Fibroblast of upper back skin (primary cell): ENCODE results near the gene C13orf46.
"Not testable (repeated sequence)": the region's sequence is repeated elsewhere in the genome, so short reads cannot be mapped to it uniquely, and the experiment has no call there.

ENCODE experiments used
- DNase-seq: peaks from one replicate; pipeline ENCODE4 v3.0.0-alpha.2; 2013

C13orf46 gene

GRCh38 chr13:113973218-113974164 is at the start of gene C13orf46:
TSS of gene C13orf46 (minus strand) at chr13:113974076. CDS start at chr13:113973997, 79 bp downstream.
- no peak for DNase-seq

GRCh38 chr13:114022876-114023275 is 49.0 kb upstream of the C13orf46 start:
- DNase-seq: no peak

- no peak for DNase-seq
Measured at GRCh38 chr13:114022309-114022669, 48.4 kb upstream of the C13orf46 start.

DNA sequence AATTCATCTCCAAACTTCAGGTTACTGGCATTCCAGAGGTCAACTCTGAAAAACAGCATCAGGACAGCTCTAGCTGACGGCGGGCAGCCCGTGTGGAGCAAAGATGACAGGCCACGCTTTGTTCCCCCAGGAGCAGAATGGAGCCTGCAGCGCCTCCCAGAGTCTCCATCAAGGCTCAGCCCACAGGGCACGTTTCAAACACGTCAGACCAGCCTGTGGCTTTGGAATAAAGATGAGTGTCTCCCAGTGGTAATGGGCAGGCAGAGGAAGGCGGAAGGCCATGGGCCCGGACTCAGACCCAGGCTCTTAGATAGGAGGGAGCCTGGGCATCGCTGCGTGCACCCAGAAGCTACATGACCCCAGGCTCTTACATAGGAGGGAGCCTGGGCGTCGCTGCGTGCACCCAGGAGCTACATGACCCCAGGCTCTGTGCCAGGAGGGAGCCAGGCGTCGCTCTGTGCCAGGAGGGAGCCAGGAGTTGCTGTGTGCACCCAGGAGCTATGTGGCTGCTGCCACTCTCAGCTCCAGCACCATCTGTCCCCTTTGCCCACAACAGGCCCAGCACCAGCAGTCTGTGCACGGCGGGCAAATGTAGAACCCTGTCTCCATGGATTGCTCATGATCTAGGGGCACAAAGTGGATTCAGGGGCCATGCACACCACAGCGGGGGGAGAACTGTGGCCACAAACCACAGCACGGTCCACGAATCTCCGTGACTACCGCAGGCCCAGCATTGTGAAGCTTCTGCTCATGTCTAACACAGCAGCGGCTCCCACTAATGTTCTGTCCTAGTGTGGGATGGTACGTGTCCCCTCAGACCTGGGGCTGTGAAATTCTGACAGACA is 47.8 kb upstream of the C13orf46 start:
- DNase-seq: no peak

GRCh38 chr13:114020750-114021463 is 47.0 kb upstream of the C13orf46 start:
- DNase-seq: no peak

DNA sequence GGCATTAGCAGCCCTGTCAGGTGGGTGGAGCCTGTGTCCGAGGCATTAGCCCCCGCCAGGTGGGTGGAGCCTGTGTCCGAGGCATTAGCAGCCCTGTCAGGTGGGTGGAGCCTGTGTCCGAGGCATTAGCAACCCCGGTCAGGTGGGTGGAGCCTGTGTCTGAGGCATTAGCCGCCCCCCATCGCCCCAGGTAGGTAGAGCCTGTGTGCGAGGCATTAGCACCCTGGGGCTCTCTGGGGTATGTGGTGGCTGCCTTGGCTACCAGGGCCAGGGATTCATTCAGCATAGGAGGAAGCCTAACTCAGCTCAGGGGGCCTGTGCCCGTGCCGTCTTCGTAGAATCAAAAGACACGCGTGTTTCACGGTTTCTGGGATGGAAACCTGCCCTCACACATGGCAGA is 46.3 kb upstream of the C13orf46 start:
- not testable (repeated sequence) for DNase-seq

- DNase-seq: no peak
Measured at GRCh38 chr13:114019367-114019766, 45.5 kb upstream of the C13orf46 start.

DNA sequence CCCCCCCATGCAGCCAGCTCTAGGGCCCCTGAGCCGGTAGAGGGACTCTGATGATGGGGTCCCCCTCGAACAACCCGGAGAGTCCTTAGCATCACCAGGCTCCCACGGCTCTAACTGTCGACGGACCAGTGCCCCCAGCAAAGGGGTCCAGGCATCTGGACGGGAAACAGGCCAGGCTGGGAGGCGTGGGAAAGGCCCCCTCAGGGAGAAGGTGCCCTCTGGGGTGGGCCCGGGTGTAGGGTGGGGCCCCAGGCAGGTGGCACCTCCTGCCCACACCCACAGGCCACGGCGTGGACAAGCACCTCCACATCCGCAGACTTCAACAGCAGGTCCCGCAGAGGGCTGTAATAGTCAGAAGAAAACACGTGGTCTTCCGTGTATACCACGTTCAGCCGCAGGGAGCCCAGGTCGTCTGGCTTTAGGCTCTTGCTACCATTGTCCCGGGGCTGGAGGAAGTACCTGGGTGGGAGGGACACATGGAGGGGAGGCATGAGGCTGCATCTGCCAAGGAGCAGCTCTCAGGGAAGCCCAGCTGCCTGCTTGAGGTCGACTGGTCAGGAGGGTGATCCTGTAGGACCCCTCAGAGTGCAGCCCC is 44.7 kb upstream of the C13orf46 start:
- DNase-seq: no peak

DNA sequence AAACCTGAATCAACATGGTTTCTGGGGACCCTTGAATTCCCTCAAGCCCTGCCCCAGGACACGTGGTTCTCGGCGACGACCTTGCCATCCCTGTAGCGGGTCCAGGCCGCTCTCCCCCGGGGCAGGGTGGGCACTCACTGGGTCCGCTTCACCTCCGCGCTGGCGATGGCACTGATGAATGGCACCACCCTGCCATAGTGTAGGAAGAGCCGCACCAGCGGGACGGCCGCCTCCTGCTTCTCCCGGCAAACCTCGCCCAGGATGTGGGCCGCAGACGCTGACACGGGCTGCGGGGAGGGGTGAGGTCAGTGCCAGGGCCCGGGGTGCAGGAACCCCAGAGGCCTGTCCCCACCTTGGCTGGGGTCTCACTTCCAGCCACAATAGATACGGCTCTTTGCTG is 44.1 kb upstream of the C13orf46 start:
- no peak for DNase-seq

GRCh38 chr13:114017028-114017630 is 43.3 kb upstream of the C13orf46 start:
- peak; percentile 43 for DNase-seq

DNA sequence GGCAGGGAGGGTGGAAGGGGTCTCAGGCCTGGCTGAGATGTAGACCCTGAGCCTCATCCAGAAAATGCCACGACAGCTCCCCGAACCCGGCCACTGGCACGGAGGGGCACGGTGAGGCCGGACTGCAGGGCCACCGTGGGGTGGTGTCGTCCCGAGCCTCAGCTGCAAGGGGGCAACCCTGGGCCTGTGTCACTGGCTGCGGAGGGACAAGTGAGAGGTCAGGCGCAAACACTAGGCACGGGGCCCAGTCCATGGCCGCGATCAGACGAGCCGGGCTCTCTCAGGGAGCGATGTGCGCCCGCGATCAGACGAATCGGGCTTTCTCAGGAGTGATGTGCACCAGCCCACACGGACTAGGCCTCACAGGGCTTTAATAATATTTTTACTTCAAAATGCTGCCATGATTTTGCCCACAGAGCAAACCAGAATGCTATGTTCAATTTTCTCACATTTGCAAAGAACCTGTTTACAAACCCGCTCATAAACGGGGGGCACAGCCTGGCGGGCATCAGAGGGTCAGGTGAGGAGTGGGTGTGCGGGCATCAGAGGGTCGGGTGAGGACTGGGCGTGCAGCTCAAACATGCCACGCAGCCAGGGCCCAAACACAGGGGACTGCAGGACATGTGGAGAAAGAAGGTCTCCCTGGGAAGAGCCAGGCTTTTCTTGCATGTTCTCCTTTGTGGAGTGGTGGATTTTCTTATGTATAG is 42.6 kb upstream of the C13orf46 start:
- DNase-seq: no peak

DNA sequence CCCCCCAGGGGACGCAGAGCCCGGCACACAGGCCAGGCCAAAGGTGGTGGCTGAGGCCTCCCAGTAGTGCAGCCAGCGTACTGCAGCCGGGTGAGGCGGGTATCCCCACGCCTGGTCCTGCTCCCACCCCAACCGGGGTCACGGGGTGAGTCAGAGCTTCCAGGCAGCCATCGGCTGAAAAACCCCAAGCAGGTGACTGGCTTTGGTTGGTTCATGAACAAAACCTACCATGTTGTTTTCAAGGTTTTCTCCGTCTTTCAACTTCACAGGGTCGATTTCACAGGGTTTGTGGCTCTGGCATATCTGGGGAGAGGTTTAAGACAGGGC is 42.1 kb upstream of the C13orf46 start:
- no peak for DNase-seq

DNA sequence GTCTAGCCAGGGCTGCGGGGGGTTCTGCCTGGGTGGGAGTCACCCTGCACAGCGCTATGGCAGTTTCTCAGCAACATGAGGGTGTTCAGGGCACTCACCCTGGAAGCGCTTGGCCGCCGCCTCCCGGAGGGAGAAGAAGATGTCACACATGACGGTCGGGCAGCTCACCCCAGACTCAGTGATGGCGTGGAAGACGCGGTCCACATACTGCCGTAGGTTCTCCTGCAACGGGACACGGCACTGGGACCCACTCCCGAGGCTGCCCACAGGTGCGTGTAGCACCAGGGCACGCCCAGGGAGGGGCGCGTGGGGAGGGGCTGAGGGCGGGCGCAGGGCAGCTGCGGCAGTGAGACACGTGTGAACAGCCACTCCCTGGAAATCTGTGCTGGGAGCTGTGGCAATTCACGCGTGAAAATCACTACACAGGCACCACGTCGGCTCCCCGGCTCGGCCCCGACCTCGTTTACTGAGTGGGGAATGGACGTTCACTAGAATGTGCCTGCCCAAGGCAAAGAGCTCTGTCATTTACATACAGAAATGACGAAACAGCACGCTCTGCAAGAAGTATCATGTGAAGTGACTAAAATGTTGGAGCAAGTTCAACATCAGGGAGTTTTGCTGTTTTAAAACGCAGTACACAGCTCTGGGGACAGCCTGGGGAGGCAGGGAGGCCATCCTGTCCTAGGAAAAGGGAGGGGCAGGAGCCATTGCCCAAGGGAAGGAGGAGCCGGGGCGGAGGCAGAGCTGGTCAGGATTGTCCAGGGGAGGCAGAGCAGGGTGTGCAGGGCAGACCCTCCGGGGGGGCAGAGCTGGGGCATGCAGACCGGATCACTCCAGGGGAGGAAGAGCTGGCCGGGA is 41.5 kb upstream of the C13orf46 start:
- DNase-seq: no peak

DNA sequence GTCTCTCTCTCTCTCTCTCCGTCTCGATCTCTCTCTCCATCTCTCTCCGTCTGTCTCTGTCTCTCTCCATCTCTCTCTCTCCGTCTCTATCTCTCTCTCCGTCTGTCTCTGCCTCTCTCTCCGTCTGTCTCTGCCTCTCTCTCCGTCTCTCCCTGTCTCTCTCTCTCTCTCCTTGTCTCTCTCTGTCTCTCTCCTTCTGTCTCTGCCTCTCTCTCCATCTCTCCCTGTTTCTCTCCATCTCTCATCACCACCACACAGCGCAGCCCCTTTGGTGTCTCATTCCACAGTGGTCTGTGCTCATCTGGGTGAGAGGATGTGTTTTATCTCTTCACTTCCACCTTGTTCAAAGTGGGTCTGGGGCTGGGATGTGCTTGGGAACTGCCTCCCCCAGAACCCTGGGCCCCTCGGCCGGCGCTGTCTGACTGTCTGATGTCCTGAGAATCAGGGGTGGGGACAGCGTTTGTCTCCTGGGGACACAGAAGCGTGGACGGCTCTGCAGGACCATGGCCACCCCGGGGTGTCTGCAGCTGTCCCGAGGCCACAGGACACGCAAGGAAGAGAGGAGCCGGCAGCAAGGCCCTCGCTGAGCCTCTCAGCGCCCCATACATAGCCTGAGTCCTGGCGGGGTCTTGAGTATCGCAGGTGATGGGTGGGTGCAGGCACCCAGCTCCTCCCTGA is 40.2 kb upstream of the C13orf46 start:
- no peak for DNase-seq

- DNase-seq: no peak
Measured at GRCh38 chr13:114013336-114013735, 39.5 kb upstream of the C13orf46 start.

DNA sequence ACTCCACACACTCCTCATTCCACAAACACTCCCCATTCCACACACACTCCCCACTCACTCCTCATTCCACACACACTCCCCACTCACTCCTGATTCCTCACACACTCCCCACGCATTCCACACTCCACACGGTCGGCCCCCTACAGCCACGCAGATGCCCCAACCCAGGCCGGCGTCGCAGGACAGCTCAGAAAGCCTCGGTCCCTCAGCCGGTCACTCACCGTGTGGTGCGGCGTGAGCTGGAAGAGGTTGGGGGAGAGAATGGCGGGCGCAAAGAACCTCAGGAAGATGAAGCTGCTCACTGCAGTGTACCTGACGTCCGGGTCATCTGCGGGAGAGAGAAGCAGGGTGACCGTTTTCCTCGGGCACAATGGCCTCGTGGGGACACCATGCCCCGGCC is 39.0 kb upstream of the C13orf46 start:
- DNase-seq: no peak

DNA sequence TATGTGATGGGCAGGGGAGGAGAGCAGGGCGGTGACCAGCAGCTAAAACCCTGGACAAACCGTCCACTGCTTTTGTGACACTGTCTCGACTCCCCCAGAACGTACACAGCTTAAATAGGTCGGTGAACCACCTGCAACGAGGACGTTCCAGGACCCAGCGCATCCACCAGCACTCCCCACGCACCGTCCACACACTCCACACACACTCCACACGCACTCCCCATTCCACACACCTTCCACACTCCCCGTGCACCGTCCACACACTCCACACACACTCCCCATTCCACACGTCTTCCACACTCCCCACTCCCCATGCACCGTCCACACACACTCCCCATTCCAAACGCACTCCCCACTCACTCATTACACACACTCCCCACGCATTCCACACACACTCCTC is 38.3 kb upstream of the C13orf46 start:
- DNase-seq: no peak

- no peak for DNase-seq
Measured at GRCh38 chr13:114011226-114011625, 37.4 kb upstream of the C13orf46 start.

DNA sequence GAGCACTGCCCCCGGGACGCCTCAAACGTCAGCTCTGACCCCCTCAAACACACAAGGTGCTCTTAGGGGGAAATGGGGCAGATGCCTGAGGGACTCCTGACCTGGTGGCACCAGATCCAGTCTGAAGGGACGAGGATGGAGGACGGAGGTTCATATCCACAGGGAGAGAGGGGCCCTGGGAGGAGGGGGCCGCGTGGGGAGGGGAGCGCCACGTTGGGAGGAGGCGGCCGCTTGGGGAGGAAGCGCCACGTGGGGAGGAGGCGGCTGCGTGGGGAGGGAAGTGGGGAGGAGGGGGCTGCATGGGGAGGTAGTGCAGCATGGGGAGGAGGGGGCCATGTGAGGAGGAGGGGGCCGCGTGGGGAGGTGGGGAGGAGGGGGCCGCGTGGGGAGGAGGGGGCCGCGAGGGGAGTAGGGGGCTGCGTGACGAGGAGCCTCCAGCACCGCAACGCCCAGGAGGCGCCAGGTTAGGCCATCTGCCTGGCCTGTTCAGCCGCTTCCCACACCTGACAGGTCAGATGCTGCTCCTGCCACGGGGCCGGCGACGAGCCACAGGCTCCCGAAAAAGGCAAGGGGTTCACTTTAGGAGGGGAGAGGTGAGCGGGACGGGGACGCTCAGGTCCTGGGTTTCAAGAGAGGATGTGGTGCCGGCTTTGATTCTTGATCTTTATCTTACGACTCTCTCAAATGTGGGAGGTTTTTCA is 36.7 kb upstream of the C13orf46 start:
- no peak for DNase-seq
